Body of pancreas (tissue), 4 donors: ENCODE results near the gene PCBP2. TPM values are rescaled to one million over a fixed set of nuclear protein-coding genes. Genes with fewer than 3 reads are reported as not detected.
"Not testable (repeated sequence)": the region's sequence is repeated elsewhere in the genome, so short reads cannot be mapped to it uniquely, and the experiment has no call there.

ENCODE experiments used
- ATAC-seq: fragments of 150-250 bp; one replicate; pipeline ENCODE4 v1.9.1; 2016
- DNase-seq, 4 donors: peaks; one replicate each; pipeline ENCODE4 v3.0.0-alpha.2; 2019
- H3K27ac ChIP-seq, 4 donors: fragments of 200-600 bp; sonication (generic); 1 replicate in 3 of 4; 2 replicates in 1 of 4; pipeline versions ENCODE4 v1.5.1 to v1.6.1; 2016 to 2019; ENCODE audit warnings: mild to moderate bottlenecking in 1 of 4, mixed read lengths in 1 of 4, moderate library complexity in 1 of 4
- H3K27me3 ChIP-seq, 2 donors: fragments of 200-600 bp; sonication (generic); one replicate each; pipeline ENCODE4 v1.6.0; 2016; ENCODE audit warnings: mild to moderate bottlenecking in 1 of 2
- H3K36me3 ChIP-seq, 2 donors: fragments of 200-600 bp; sonication (generic); replicated peaks in 1 of 2; 2 replicates each; pipeline ENCODE4 v1.5.1; 2016; ENCODE audit warnings: low read depth in 2 of 2; ENCODE audit not compliant: insufficient read depth in 1 of 2
- H3K4me1 ChIP-seq: fragments of 200-600 bp; sonication (generic); one replicate; pipeline ENCODE4 v1.6.0; 2016
- H3K4me3 ChIP-seq, 2 donors: fragments of 200-600 bp; sonication (generic); 1 replicate in 1 of 2; 2 replicates in 1 of 2; pipeline ENCODE4 v1.5.1; 2016 to 2019
- H3K9me3 ChIP-seq, 3 donors: fragments of 200-600 bp; sonication (generic); 1 replicate in 2 of 3; 2 replicates in 1 of 3; pipeline ENCODE4 v1.5.1; 2016
- CTCF ChIP-seq, 7 experiments: fragments of 450-650 bp in 4 of 7; fragments of 200-600 bp in 3 of 7; sonication (generic) in 3 of 7; IDR thresholded peaks; one replicate each; pipeline ENCODE4 v1.5.1; 2016 to 2019; ENCODE audit warnings: antibody characterized with exemption in 7 of 7
- POLR2A ChIP-seq, 3 donors: fragments of 450-650 bp; IDR thresholded peaks; one replicate each; pipeline ENCODE4 v1.6.1; 2016; ENCODE audit warnings: antibody characterized with exemption in 3 of 3, mild to moderate bottlenecking in 2 of 3
- WGBS, 2 donors: methylation state at CpG; one replicate each; pipeline ENCODE4 v1.1.5; 2017; 5-methylcytosine and 5-hydroxymethylcytosine counted together
- intact Hi-C: fragments of 100-400 bp; cut with DNase I; formaldehyde crosslinking; loops from one replicate; pipeline ENCODE4 v1.15.1; 2023
- total RNA-seq, 2 donors: library from RNA; depleted of rRNA; stranded (reverse); fragments of >200 nt; gene quantifications; one replicate each; pipeline ENCODE4 v1.1.0, GENCODE V29; 2016

Gene PCBP2
- total RNA-seq, 2 donors from 2014 or later: 226 to 308 TPM

DNA sequence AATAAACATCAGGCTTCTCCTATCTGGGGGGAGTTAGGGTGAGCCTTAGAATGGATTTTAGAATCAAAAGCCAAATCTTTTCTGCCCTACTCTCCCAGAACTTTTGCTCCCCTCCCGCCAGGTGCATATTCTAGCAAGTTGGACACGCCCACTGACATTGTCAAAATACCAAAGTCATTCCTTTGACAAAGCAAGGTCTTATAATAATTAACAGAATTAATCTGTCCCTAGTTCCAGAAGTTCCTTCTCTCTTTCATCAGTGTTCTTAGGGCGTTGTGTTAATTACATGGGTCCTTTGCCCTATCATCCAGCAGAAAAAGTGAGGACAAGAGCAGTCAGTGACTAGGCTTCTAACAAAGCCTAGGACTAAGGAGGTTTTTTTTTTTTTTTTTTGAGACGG lies 7.9 kb upstream of the PCBP2 start:
- H3K4me3 ChIP-seq: no peak overlapping the region
- 49 to 66% methylated on average over 4 of the region's 4 CpGs for WGBS, 2 donors
- H3K27ac ChIP-seq: peak overlapping the region in 3 of 4 donors; percentile 6 to 58 (median 9)
- H3K36me3 ChIP-seq: peaks cover 0 to 5% of the 10 kb centered on the region in 2 donors
- ATAC-seq: no peak
- H3K4me1 ChIP-seq: peaks cover 46% of the 10 kb centered on the region
- H3K27me3 ChIP-seq: no peaks in the 10 kb centered on the region
- no peaks in the 10 kb centered on the region for H3K9me3 ChIP-seq
- TF ChIP-seq CTCF (IDR thresholded peaks at IDR 0.05) (no peak), POLR2A (IDR thresholded peaks at IDR 0.05) (no peak)
- intact Hi-C loops: no loop called here
- DNase-seq: peak in 3 of 4 donors; percentile 32 to 54 (median 44)

DNA sequence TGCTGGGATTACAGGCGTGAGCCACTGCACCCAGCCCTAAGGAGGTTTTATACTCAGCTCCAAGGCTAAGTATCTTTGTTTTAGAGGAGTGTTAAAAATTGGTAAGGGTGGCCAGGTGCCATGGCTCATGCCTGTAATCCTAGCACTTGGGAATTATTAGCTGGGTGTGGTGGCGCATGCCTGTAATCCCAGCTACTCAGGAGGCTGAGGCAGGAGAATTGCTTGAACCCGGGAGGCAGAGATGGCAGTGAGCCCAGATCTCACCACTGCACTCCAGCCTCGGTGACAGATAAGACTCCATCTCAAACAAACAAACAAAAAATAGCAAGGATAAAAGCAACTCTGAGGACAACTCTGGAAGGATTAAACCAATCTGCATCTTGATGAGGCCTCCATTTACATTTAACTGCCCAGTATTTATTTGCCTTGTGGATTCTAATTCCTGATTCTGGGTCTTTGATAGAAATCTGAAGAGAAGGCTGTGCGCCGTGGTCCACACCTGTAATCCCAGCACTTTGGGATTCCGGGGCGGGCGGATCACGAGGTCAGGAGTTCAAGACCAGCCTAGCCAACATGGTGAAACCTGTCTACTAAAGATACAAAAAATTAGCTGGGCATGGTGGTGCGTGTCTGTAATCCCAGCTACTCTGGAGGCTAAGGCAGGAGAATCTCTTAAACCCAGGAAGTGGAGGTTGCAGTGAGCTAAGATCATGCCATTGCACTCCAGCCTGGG lies 7.1 kb upstream of the PCBP2 start:
- H3K36me3 ChIP-seq: not testable (repeated sequence)

DNA sequence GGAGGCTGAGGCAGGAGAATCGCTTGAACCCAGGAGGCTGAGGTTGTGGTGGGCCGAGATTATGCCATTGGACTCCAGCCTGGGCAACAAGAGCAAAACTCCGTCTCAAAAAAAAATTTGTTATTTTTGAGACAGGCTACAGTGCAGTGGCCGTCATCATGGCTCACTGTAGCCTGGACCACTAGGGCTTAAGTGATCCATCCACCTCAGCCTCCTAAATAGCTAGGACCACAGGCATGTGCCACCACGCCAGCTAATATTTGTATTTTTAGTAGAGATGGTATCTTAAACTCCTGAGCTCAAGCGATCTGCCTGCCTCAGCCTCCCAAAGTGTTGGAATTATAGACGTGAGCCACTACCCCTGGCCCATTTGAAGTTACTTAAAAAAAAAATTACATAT lies 966 bp upstream of the PCBP2 start:
- no peak for ATAC-seq
- WGBS, 2 donors: 66 to 75% methylated on average over 7 of the region's 7 CpGs
- Histone ChIP-seq H3K27ac (no peak overlapping the region), H3K4me1 (peaks cover 21% of the 10 kb centered on the region), H3K9me3 (no peaks in the 10 kb centered on the region), H3K4me3 (no peak overlapping the region), H3K27me3 (no peaks in the 10 kb centered on the region), H3K36me3 (peaks cover 0 to 18% of the 10 kb centered on the region in 2 donors)
- intact Hi-C loops: no loop called here
- DNase-seq: no peak
- no peak for TF ChIP-seq POLR2A (IDR thresholded peaks at IDR 0.05)
- no peak for TF ChIP-seq CTCF (IDR thresholded peaks at IDR 0.05)

More for the DNA sequence above, 7.1 kb upstream of the PCBP2 start:
- H3K27me3 ChIP-seq, DNase-seq, H3K4me3 ChIP-seq, intact Hi-C loops, H3K9me3 ChIP-seq, ATAC-seq: not testable (repeated sequence)
- peaks cover 46% of the 10 kb centered on the region for H3K4me1 ChIP-seq
- H3K27ac ChIP-seq: peak overlapping the region in 3 of 4 donors; percentile 6 to 58 (median 9)
- 77% methylated on average over 11 of the region's 11 CpGs for WGBS, 2 donors

DNA sequence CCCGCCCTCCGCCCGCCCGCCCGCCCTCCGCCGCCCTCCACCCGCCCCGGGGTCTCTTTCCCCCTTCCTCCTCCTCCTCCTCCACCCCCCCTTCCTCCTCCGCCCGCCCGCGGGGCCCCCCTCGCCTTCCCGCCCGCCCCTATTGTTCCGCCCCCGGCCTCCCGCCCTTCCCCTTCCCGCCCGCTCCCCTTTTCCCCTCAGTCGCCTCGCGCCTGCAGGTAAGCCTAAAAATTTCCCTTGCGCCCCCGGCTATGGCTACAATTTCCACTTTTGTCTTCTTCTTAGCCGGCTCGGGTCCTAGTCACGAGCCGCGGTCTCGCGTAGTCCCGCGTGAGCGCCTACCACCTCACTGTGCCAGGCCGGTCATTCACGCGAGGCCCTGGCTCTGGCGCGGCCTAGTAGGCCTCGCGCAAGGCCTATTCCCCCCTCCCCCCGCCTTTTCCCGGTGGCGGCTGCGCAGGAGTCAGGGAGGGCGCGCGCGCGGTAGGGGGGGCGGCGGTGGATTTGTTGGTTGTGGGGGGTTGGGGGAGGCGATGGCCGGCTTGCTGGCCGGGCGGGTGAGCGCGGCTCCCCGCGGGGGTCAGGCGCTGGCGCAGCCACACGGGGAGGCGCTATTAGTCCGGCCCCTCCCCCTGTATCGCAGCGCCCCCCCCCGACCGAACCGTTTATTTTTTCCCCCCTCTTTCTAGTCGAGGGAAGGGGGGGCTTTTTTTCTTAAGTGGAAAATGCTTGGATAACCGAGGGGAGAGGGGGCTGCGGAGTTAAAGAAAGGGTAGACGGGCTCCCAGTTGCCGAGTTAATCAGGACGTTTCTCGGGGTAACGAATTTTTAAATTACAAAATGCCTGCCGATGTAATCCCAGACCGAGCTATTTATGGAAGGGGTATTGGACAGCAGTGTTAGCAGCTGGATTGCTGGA lies 516 bp downstream of the PCBP2 start:
- H3K27me3 ChIP-seq: no peaks in the 10 kb centered on the region
- intact Hi-C loops: no loop called here
- peak; percentile 68 for ATAC-seq
- H3K27ac ChIP-seq: peak overlapping the region; percentile 66 to 98 (median 95)
- peaks cover 10 to 28% of the 10 kb centered on the region in 2 donors for H3K36me3 ChIP-seq
- no peaks in the 10 kb centered on the region for H3K9me3 ChIP-seq
- TF ChIP-seq CTCF (IDR thresholded peaks at IDR 0.05) (peak in 1 of 7 experiments; percentile 18), POLR2A (IDR thresholded peaks at IDR 0.05) (no peak)
- WGBS, 2 donors: 0% methylated on average over 12 to 47 of the region's 82 CpGs
- H3K4me1 ChIP-seq: peaks cover 19% of the 10 kb centered on the region
- peak overlapping the region; percentile 64 to 88 for H3K4me3 ChIP-seq
- DNase-seq: peak; percentile 87 to 93 (median 89)

DNA sequence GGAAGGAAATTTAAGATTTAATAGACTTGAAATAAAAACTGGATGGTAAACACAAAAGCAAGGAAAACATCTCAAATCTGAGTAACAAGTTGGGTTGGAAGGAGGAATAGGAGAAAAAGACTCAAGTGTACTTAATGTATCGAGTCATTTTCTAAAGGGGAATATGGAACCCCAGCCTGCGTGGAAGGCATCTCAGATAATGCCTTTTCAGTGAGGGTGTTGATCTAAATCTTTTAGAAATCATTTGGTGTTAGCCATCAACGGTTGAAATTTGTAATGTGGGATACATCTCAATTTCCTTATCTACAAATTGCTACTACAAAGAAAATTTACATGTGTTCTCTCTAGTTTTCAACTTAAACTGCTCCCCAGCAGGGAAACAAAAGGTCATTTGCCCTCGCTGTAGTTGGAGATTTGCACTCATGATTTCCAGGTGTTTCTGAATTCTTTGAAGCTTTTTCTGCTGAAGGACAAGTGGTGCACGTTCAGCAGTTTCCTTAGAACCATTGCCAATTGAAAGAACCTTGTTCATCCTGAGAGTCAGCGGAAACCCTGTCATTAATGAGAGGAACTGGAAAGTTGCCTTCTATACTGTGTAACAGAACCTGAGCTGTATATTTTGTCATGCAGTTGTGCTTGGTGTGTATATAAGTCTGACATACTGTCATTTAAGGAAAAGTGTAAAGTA lies 2.2 kb downstream of the PCBP2 start:
- intact Hi-C loops: no loop called here
- ATAC-seq: no peak
- TF ChIP-seq CTCF (IDR thresholded peaks at IDR 0.05) (no peak), POLR2A (IDR thresholded peaks at IDR 0.05) (no peak)
- no peak for DNase-seq
- peaks cover 17 to 42% of the 10 kb centered on the region in 2 donors for H3K36me3 ChIP-seq
- no peaks in the 10 kb centered on the region for H3K27me3 ChIP-seq
- peaks cover 19% of the 10 kb centered on the region for H3K4me1 ChIP-seq
- H3K9me3 ChIP-seq: no peaks in the 10 kb centered on the region
- no peak overlapping the region for H3K27ac ChIP-seq
- 14 to 16% methylated on average over 6 of the region's 6 CpGs for WGBS, 2 donors
- H3K4me3 ChIP-seq: no peak overlapping the region
